GM12801 (cell line): ENCODE data around the gene CELF4.

Experiments used
- CTCF ChIP-seq: IDR thresholded peaks from one replicate; pipeline ENCODE4 v1.5.1; 2011; ENCODE audit warnings: control low read depth; ENCODE audit not compliant: insufficient read length; ENCODE audit errors: extremely low read depth

CELF4 gene

GRCh38 chr18:37258131-37258530 is 307.5 kb downstream of the CELF4 start:
- TF ChIP-seq CTCF: no peak

DNA sequence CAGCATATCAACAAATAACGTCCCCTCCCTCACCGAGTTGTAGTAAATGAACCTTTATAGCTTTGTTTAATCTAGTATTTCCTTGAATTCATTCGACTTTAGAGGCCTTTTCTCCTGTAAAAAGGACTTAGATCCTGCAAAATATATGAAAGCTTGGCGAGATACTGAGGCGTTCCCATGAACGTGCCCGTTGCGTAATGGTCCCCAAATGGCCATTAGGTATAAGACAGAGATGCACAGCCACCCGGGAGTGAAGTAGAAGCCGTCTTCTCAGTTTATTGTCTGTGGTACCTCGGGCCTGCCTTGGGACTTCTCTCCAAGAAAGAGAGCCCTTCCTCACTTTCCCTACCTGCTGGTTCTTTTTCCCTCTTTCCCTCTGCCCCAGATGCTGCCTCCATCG is 310.6 kb downstream of the CELF4 start:
- TF ChIP-seq CTCF: no peak

GRCh38 chr18:37254236-37254754 is 311.3 kb downstream of the CELF4 start:
- TF ChIP-seq CTCF: no peak

DNA sequence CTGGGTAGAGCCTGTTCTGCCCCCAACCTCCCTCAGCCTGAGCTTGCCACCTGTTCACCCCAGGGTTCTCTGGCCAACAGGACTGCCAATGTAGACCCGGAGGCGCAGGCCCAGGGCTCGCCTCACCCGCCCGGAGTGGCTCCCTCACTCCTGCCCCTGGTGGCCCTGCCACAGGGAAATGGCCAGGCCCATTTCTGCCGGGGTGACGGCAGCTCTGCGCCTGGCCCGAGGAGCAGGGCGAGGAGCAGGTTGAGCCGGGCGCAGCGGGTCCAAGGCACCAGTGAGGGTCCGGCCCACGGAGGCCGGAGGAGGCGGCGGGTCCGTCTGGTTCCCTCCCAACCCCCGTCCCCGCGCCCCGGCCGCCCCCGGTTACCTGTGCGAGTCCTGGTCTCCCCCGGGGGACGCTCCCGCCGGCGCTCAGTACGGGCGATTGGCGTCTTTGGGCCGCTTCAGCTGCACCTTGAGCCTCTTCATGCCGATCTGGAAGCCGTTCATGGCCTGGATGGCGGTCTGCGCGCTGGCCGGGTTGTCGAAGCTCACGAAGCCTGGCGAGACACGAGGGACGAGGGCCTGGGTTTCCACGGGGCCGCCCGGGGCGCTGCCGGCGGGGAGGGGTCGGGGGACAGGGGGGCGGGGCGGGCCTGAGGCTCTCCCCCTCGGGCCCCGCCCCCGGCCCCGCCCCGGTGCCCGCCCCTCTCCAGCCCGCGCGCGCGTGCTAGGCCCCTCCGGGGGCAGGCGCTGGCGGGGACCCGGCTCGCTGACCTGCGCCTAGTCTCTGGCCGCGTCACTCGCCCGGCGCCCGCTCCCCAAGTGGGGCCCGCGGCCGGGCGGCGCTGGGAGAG is 312.0 kb downstream of the CELF4 start:
- TF ChIP-seq CTCF: no peak

DNA sequence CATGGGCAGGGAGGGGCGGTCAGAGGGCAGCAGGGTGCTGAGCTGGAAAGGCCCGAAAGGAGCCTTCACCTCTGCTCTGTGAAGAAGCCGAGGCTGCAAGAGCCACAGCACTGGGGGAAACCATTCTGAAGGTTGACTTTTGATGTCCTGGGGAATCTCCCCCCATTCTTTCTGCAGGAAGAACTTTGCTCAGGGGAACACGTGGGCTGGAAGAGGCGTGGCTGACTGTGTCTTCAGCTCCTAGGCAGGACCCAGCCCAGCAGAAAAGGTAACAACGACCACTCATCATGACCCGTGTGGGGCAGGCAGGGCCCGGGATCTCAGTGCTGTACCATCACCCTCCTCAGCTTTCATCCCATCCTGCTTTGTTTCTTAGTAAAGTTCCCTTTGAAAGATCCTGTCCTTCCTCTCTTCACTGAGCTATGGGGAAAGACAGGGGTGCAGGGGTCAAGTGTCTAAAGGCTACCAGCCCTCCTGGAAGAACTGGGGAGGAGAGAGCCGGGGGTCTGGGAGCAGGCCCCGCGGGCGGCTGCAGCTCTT is 312.7 kb downstream of the CELF4 start:
- TF ChIP-seq CTCF: no peak

DNA sequence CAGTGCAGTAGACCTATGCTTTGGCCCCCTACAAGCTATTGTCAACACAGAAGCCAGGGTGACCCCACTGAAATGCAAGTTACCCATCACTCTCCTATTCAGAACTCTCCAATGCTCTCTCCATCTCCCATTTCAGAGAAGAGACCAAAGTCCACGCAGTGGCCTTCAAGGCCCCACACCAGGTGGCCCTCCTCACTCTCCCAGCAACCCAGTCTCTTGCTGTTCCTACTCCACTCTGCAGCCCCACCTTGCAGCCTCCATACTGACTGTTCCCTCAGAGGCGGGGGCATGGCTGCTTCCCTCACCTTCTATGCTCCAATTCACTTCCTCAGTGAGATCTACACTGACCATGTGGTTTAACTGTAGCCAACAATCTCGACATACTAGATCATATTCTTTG is 313.3 kb downstream of the CELF4 start:
- no peak for TF ChIP-seq CTCF

GRCh38 chr18:37251679-37252078 is 313.9 kb downstream of the CELF4 start:
- no peak for TF ChIP-seq CTCF
